Endodermal cell (in vitro differentiated cells): ENCODE measurements around the gene EVPL. TPM values are rescaled to one million over a fixed set of nuclear protein-coding genes. Genes with fewer than 3 reads are reported as not detected.

ENCODE experiments used
- DNase-seq: peaks from one replicate; pipeline ENCODE4 v3.0.0-alpha.2; 2017
- H3K27ac ChIP-seq: 2 replicates; pipeline ENCODE4 v1.5.1; 2013; ENCODE audit warnings: mild to moderate bottlenecking, low read depth, low read length, moderate library complexity
- H3K27me3 ChIP-seq: 2 replicates; pipeline ENCODE4 v1.6.1; 2013; ENCODE audit warnings: mild to moderate bottlenecking, low read length, moderate library complexity; ENCODE audit not compliant: insufficient read depth, control insufficient read depth, poor library complexity, severe bottlenecking
- H3K36me3 ChIP-seq: 2 replicates; pipeline ENCODE4 v1.7.0; 2013; ENCODE audit warnings: mild to moderate bottlenecking, low read length, moderate library complexity; ENCODE audit not compliant: control insufficient read depth, insufficient read depth
- H3K4me1 ChIP-seq: one replicate; pipeline ENCODE4 v1.7.0; 2013; ENCODE audit warnings: low read length; ENCODE audit not compliant: control insufficient read depth, insufficient read depth
- H3K4me3 ChIP-seq: 2 replicates; pipeline ENCODE4 v1.5.1; 2013; ENCODE audit warnings: mild to moderate bottlenecking, low read length, moderate library complexity
- H3K9ac ChIP-seq: 2 replicates; pipeline ENCODE4 v1.6.1; 2013; ENCODE audit warnings: mild to moderate bottlenecking, low read length, moderate library complexity; ENCODE audit not compliant: poor library complexity, severe bottlenecking; ENCODE audit errors: extremely low read depth
- H3K9me3 ChIP-seq: 2 replicates; pipeline ENCODE4 v1.6.1; 2013; ENCODE audit warnings: mild to moderate bottlenecking, low read length, moderate library complexity; ENCODE audit not compliant: control insufficient read depth
- H3K27ac Mint-ChIP-seq: 2 replicates; pipeline ENCODE4 v1.8.0; 2020; ENCODE audit warnings: mixed read lengths
- H3K27me3 Mint-ChIP-seq: 2 replicates; pipeline ENCODE4 v1.8.0; 2021; ENCODE audit warnings: mild to moderate bottlenecking, mixed read lengths; ENCODE audit not compliant: insufficient read depth
- H3K36me3 Mint-ChIP-seq: 2 replicates; pipeline ENCODE4 v1.8.0; 2020; ENCODE audit warnings: low read depth, mixed read lengths
- H3K4me1 Mint-ChIP-seq: 2 replicates; pipeline ENCODE4 v1.8.0; 2020; ENCODE audit warnings: mixed read lengths
- H3K4me3 Mint-ChIP-seq: 2 replicates; pipeline ENCODE4 v1.8.0; 2020; ENCODE audit warnings: mild to moderate bottlenecking, moderate library complexity, mixed read lengths
- H3K9me3 Mint-ChIP-seq: 2 replicates; pipeline ENCODE4 v1.8.0; 2020; ENCODE audit warnings: mild to moderate bottlenecking, mixed read lengths
- WGBS, 2 experiments: methylation state at CpG; one replicate each; pipeline versions ENCODE4 v1.1.5 to v1.1.7; 2013; ENCODE audit warnings: missing lambda C conversion rate in 2 of 2, mixed read lengths in 1 of 2; ENCODE audit not compliant: insufficient coverage in 1 of 2, insufficient read length in 1 of 2; 5-methylcytosine and 5-hydroxymethylcytosine counted together
- total RNA-seq, 2 donors: library from RNA; stranded (reverse); fragmentation: NEBNext Ultra II Directional in 1 of 2; extraction: Animal tissue kit (Norgen Biotek cat#: 25700) in 1 of 2; gene quantifications; 2 replicates in 1 of 2; 3 replicates in 1 of 2; pipeline ENCODE4 v1.2.1, GENCODE V29; 2021
- TF ChIP-seq, protein P1 (sequence below): fragments of 200-600 bp; sonication (generic); conservative IDR thresholded peaks from 2 replicates; pipeline ENCODE4 v1.5.0; 2021; ENCODE audit warnings: antibody characterized with exemption, mild to moderate bottlenecking

The EVPL gene
- total RNA-seq, 2 donors from 2014 or later, result 0.20 to 0.51 TPM

DNA sequence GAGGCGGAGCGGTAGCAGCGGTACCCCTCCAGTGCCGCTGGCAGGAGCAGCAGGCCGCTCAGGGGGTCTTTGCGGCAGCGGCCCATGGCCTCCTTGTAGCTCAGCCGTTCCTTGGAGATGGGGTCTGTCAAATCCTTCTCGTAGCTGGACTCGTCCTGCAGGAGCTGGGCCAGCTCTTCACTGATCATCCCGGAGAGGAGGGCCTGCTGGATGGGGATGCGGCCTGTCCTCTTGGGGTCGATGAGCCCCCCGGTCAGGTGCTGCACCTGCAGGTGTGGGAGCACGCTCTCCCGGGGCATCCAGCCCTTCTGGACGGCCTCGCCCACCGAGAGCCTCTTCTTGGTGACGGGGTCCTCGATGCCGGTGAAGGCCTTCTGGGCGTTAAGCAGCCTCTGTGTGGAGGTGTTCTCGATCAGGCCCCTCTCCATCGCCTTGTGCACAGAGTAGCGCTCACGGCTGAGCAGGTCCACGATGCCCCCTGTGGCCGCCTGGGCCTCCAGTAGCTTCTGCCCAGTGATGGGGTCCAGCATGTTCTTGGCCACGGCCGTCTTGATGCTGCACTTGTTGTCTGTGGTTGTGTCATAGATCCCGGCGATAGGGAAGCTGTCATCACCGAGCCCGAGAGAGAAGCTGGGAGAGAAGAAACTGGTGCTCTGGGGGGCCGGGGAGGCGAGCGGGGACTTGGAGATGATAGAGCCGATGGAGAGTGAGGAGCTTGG is 19.8 kb downstream of the EVPL start:
- Mint-ChIP-seq H3K4me3 (no peak overlapping the region), H3K9me3 (no peaks in the 10 kb centered on the region), H3K27ac (no peak overlapping the region), H3K27me3 (no peaks in the 10 kb centered on the region), H3K4me1 (no peaks in the 10 kb centered on the region), H3K36me3 (peaks cover 11% of the 10 kb centered on the region)
- 91 to 94% methylated on average over 30 to 39 of the region's 39 CpGs for WGBS, 2 experiments
- no peak overlapping the region for H3K27ac ChIP-seq
- TF ChIP-seq, protein P1, sequence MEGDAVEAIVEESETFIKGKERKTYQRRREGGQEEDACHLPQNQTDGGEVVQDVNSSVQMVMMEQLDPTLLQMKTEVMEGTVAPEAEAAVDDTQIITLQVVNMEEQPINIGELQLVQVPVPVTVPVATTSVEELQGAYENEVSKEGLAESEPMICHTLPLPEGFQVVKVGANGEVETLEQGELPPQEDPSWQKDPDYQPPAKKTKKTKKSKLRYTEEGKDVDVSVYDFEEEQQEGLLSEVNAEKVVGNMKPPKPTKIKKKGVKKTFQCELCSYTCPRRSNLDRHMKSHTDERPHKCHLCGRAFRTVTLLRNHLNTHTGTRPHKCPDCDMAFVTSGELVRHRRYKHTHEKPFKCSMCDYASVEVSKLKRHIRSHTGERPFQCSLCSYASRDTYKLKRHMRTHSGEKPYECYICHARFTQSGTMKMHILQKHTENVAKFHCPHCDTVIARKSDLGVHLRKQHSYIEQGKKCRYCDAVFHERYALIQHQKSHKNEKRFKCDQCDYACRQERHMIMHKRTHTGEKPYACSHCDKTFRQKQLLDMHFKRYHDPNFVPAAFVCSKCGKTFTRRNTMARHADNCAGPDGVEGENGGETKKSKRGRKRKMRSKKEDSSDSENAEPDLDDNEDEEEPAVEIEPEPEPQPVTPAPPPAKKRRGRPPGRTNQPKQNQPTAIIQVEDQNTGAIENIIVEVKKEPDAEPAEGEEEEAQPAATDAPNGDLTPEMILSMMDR, result no peak
- no peaks in the 10 kb centered on the region for H3K27me3 ChIP-seq
- no peak overlapping the region for H3K9ac ChIP-seq
- no peak for DNase-seq
- H3K4me3 ChIP-seq, result no peak overlapping the region
- H3K36me3 ChIP-seq, result peaks cover 11% of the 10 kb centered on the region
- H3K9me3 ChIP-seq, result no peaks in the 10 kb centered on the region
- no peaks in the 10 kb centered on the region for H3K4me1 ChIP-seq

DNA sequence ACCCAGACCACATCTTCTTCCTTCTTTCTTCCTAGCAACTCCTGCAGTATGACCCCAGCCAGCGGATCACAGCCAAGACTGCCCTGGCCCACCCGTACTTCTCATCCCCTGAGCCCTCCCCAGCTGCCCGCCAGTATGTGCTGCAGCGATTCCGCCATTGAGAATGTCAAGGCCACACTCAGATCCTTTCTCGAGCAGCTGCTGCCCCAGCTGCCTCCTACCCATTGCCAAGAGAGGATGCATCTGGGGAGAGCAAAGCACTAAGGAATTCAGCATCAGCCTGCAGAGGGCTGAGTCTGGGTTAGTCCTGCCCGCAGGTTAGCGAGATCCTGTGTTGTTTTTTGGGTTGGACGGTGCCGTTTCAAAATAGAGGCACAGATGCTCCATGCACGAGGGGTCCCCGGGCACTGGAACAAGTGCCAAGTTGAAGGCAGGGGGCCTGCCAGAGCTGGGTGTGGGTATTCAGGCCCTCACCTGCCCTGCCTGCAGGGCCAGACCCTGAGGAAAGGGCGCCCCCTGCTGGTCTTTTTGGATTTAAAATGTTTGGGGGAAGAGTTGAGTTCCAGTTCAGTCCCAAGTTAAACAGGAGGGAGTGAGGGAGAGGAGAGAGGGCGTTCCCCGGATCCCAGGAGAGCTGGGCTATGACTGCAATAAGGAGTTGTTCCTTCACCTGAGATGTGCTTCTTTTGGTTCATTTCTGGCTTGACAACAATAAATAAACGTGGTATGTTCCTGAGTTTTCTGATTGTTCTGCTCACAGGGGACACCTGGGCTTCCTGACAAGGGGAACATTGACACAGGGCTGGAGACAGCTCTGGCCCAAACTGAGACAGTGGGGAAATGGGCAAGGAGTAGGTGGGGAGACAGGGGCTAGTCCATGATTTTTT is 21.6 kb downstream of the EVPL start:
- Mint-ChIP-seq H3K9me3 (no peaks in the 10 kb centered on the region), H3K27me3 (no peaks in the 10 kb centered on the region), H3K27ac (peak overlapping the region; percentile 84), H3K36me3 (peaks cover 13% of the 10 kb centered on the region), H3K4me3 (no peak overlapping the region), H3K4me1 (no peaks in the 10 kb centered on the region)
- Histone ChIP-seq H3K9ac (peak overlapping the region; percentile 11), H3K27me3 (no peaks in the 10 kb centered on the region), H3K4me3 (no peak overlapping the region), H3K4me1 (no peaks in the 10 kb centered on the region), H3K9me3 (no peaks in the 10 kb centered on the region), H3K27ac (no peak overlapping the region), H3K36me3 (peaks cover 11% of the 10 kb centered on the region)
- 78 to 79% methylated on average over 11 to 16 of the region's 16 CpGs for WGBS, 2 experiments
- DNase-seq, result peak; percentile 99
- TF ChIP-seq, protein P1, result peak; percentile 91

DNA sequence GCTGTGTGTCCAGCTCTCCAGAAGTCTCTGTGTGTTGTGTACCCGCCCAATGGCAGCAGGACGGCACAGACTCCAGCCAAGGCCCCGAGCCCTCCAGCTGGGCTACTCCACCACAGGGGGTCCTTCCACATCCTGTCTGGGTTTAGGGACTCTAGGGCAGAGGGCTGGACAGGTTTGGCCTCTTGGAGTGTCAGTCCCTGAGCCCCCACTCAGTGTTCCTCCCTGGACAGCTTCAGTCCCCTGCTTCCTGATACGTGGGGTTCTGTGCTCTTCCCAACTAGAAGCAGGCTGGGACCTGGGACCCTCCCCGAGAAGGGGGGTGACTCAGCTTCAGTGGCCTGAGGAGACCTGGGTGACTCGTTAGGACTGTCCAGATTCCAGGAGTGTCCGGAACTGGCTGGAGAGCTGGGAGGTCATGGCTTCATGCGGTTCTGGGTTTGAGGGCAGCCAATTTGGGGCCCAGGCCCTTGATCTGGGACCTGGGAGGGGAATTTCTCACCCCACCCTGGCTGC is 22.3 kb downstream of the EVPL start:
- DNase-seq, result peak; percentile 57
- Histone ChIP-seq H3K4me3 (no peak overlapping the region), H3K9ac (no peak overlapping the region), H3K27me3 (no peaks in the 10 kb centered on the region), H3K4me1 (no peaks in the 10 kb centered on the region), H3K9me3 (no peaks in the 10 kb centered on the region), H3K36me3 (peaks cover 11% of the 10 kb centered on the region), H3K27ac (no peak overlapping the region)
- peak overlapping the region; percentile 30 for H3K27ac Mint-ChIP-seq
- TF ChIP-seq, protein P1, result no peak
- H3K36me3 Mint-ChIP-seq, result peaks cover 13% of the 10 kb centered on the region
- H3K4me3 Mint-ChIP-seq, result no peak overlapping the region
- no peaks in the 10 kb centered on the region for H3K4me1 Mint-ChIP-seq
- H3K27me3 Mint-ChIP-seq, result no peaks in the 10 kb centered on the region
- no peaks in the 10 kb centered on the region for H3K9me3 Mint-ChIP-seq
- 84 to 88% methylated on average over 6 to 8 of the region's 8 CpGs for WGBS, 2 experiments
